H9 (cell line): ENCODE measurements around the gene LSS. TPM values are rescaled to one million over a fixed set of nuclear protein-coding genes. Genes with fewer than 3 reads are reported as not detected.

ENCODE experiments used
- DNase-seq: peaks from one replicate; pipeline ENCODE4 v3.0.0-alpha.2; 2017
- H2AFZ ChIP-seq: one replicate; pipeline ENCODE4 v1.6.1; 2013; ENCODE audit warnings: mild to moderate bottlenecking, low read length, control low read depth, moderate library complexity
- H2AK5ac ChIP-seq: 2 replicates; pipeline ENCODE4 v1.6.1; 2013; ENCODE audit warnings: low read length, control low read depth, mixed read lengths; ENCODE audit not compliant: insufficient read length
- H2BK120ac ChIP-seq: one replicate; pipeline ENCODE4 v1.6.1; 2013; ENCODE audit warnings: low read depth, mild to moderate bottlenecking, low read length, control low read depth, inconsistent platforms; ENCODE audit not compliant: poor library complexity, severe bottlenecking
- H2BK12ac ChIP-seq: 2 replicates; pipeline ENCODE4 v1.6.1; 2013; ENCODE audit warnings: low read length, control low read depth, mixed read lengths, low read depth; ENCODE audit not compliant: insufficient read length
- H2BK15ac ChIP-seq: 2 replicates; pipeline ENCODE4 v1.6.1; 2013; ENCODE audit warnings: low read depth, low read length, control low read depth
- H2BK20ac ChIP-seq: one replicate; pipeline ENCODE4 v1.6.1; 2013; ENCODE audit warnings: low read depth, mild to moderate bottlenecking, low read length, control low read depth, inconsistent platforms; ENCODE audit not compliant: poor library complexity, severe bottlenecking
- H2BK5ac ChIP-seq: 2 replicates; pipeline ENCODE4 v1.6.1; 2013; ENCODE audit warnings: low read length, control low read depth, mixed read lengths; ENCODE audit not compliant: insufficient read length
- H3K14ac ChIP-seq: 2 replicates; pipeline ENCODE4 v1.6.1; 2013; ENCODE audit warnings: low read length, control low read depth; ENCODE audit not compliant: insufficient read depth
- H3K18ac ChIP-seq: 2 replicates; pipeline ENCODE4 v1.6.1; 2013; ENCODE audit warnings: low read depth, mild to moderate bottlenecking, mixed read lengths, low read length, control low read depth; ENCODE audit not compliant: insufficient read length
- H3K23ac ChIP-seq: 2 replicates; pipeline ENCODE4 v1.6.1; 2013; ENCODE audit warnings: low read length, control low read depth, mixed read lengths, low read depth; ENCODE audit not compliant: insufficient read length
- H3K23me2 ChIP-seq: 2 replicates; pipeline ENCODE4 v1.6.1; 2013; ENCODE audit warnings: low read depth, mild to moderate bottlenecking, mixed read lengths, low read length, control low read depth; ENCODE audit not compliant: insufficient read length, poor library complexity, severe bottlenecking
- H3K27ac ChIP-seq: 2 replicates; pipeline ENCODE4 v1.5.1; 2013; ENCODE audit warnings: low read length, control low read depth, mixed read lengths, low read depth; ENCODE audit not compliant: insufficient read length
- H3K27me3 ChIP-seq: 2 replicates; pipeline ENCODE4 v1.6.1; 2013; ENCODE audit warnings: low read length, control low read depth, inconsistent platforms; ENCODE audit not compliant: insufficient read depth
- H3K4ac ChIP-seq: 2 replicates; pipeline ENCODE4 v1.6.1; 2013; ENCODE audit warnings: low read depth, mild to moderate bottlenecking, control low read depth, inconsistent platforms, low read length, moderate library complexity
- H3K4me1 ChIP-seq: 2 replicates; pipeline ENCODE4 v1.6.1; 2013; ENCODE audit warnings: low read length, control low read depth, inconsistent platforms; ENCODE audit not compliant: insufficient read depth
- H3K4me2 ChIP-seq: 2 replicates; pipeline ENCODE4 v1.6.1; 2013; ENCODE audit warnings: low read length, control low read depth, mixed read lengths; ENCODE audit not compliant: insufficient read length, insufficient read depth
- H3K56ac ChIP-seq: 2 replicates; pipeline ENCODE4 v1.6.1; 2013; ENCODE audit warnings: low read depth, mild to moderate bottlenecking, mixed read lengths, low read length, control low read depth; ENCODE audit not compliant: insufficient read length
- H3K79me1 ChIP-seq: 2 replicates; pipeline ENCODE4 v1.6.1; 2013; ENCODE audit warnings: low read depth, mild to moderate bottlenecking, moderate library complexity, low read length, control low read depth, inconsistent platforms; ENCODE audit not compliant: insufficient read depth, poor library complexity, severe bottlenecking
- H3K79me2 ChIP-seq: 2 replicates; pipeline ENCODE4 v1.6.1; 2013; ENCODE audit warnings: low read length, control low read depth, inconsistent platforms; ENCODE audit not compliant: insufficient read depth
- H3K9ac ChIP-seq: 2 replicates; pipeline ENCODE4 v1.6.1; 2013; ENCODE audit warnings: low read length, control low read depth, mixed read lengths; ENCODE audit not compliant: insufficient read length; ENCODE audit errors: extremely low read depth
- H3K9me3 ChIP-seq: one replicate; pipeline ENCODE4 v1.6.1; 2013; ENCODE audit warnings: low read depth, low read length, inconsistent platforms; ENCODE audit not compliant: control insufficient read depth
- H3T11ph ChIP-seq: one replicate; pipeline ENCODE4 v1.6.1; 2013; ENCODE audit warnings: mild to moderate bottlenecking, low read length, control low read depth, inconsistent platforms
- H4K20me1 ChIP-seq: one replicate; pipeline ENCODE4 v1.6.1; 2013; ENCODE audit not compliant: control insufficient read depth, insufficient read length, insufficient read depth
- H4K5ac ChIP-seq: 2 replicates; pipeline ENCODE4 v1.6.1; 2013; ENCODE audit warnings: low read depth, mild to moderate bottlenecking, mixed read lengths, low read length, control low read depth; ENCODE audit not compliant: insufficient read length
- H4K8ac ChIP-seq: replicated peaks from 2 replicates; pipeline ENCODE4 v1.6.1; 2013; ENCODE audit warnings: low read length, control low read depth, mixed read lengths, low read depth; ENCODE audit not compliant: insufficient read length
- H4K91ac ChIP-seq: 2 replicates; pipeline ENCODE4 v1.6.1; 2013; ENCODE audit warnings: low read depth, mild to moderate bottlenecking, moderate library complexity, mixed read lengths, low read length, control low read depth; ENCODE audit not compliant: insufficient read length
- H3K27ac Mint-ChIP-seq, 3 experiments: 2 replicates in 2 of 3; 3 replicates in 1 of 3; pipeline ENCODE4 v1.8.0; 2020 to 2021; ENCODE audit warnings: mixed read lengths in 3 of 3, mild to moderate bottlenecking in 1 of 3, moderate library complexity in 1 of 3
- H3K27me3 Mint-ChIP-seq: 2 replicates; pipeline ENCODE4 v1.8.0; 2021; ENCODE audit warnings: low read depth, mild to moderate bottlenecking, moderate library complexity, mixed read lengths
- H3K36me3 Mint-ChIP-seq, 3 experiments: 2 replicates in 2 of 3; 3 replicates in 1 of 3; pipeline ENCODE4 v1.8.0; 2020 to 2021; ENCODE audit warnings: low read depth in 3 of 3, mixed read lengths in 3 of 3; ENCODE audit not compliant: insufficient read depth in 1 of 3
- H3K4me1 Mint-ChIP-seq, 2 experiments: 2 replicates each; pipeline ENCODE4 v1.8.0; 2020; ENCODE audit warnings: mixed read lengths in 2 of 2
- H3K4me3 Mint-ChIP-seq, 2 experiments: 2 replicates in 1 of 2; 3 replicates in 1 of 2; pipeline ENCODE4 v1.8.0; 2020 to 2021; ENCODE audit warnings: mild to moderate bottlenecking in 2 of 2, mixed read lengths in 2 of 2, moderate library complexity in 1 of 2
- H3K9me3 Mint-ChIP-seq, 2 experiments: 2 replicates in 1 of 2; 3 replicates in 1 of 2; pipeline ENCODE4 v1.8.0; 2020; ENCODE audit warnings: mild to moderate bottlenecking in 2 of 2, mixed read lengths in 2 of 2, moderate library complexity in 1 of 2
- WGBS: extraction: QIAGEN DNeasy Blood & Tissue Kit; methylation state at CpG from one replicate; pipeline ENCODE4 v1.1.7; 2013; ENCODE audit warnings: missing lambda C conversion rate, low lambda C conversion rate, mixed read lengths; ENCODE audit not compliant: insufficient read length; ENCODE audit errors: extremely low coverage; 5-methylcytosine and 5-hydroxymethylcytosine counted together
- total RNA-seq: library from RNA; stranded (reverse); gene quantifications from 2 replicates; pipeline ENCODE4 v1.2.1, GENCODE V29; 2021
- TF ChIP-seq, protein P1 (sequence below): fragments of 200-600 bp; sonication (generic); conservative IDR thresholded peaks from 3 replicates; pipeline ENCODE4 v1.8.0; 2021; ENCODE audit warnings: antibody characterized with exemption, mild to moderate bottlenecking

Gene LSS
- total RNA-seq, 1 experiment from 2014 or later: 69.2 TPM

DNA sequence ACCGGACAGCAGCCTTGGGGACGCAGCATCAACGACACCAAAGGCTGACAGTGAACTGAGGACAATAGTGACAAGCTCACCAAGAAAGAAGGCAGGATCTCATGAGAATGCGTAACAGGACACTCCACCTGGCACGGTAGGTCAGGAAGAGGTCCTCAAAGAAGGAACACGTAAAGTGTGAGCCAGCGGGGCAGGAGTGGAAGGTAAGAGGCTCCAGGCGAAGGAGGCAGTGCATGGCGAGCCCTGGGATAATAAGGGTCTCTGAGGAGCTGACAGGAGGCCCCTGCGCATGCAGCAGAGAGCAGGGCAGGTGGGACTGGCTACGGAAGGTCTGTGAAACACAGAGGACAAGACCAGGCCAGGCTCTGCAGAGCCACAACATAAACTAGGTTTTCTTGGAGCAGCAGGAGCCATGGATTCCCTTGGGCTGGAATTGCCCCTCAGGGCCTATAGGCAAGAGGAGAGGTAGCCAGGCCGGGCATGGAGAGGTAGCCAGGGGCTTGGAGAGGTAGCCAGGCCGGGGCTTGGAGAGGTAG is 8.2 kb downstream of the LSS start:
- no peak overlapping the region for H3T11ph ChIP-seq
- DNase-seq: no peak
- H4K20me1 ChIP-seq: no peaks in the 10 kb centered on the region
- H2BK120ac ChIP-seq: no peak overlapping the region
- H3K18ac ChIP-seq: no peak overlapping the region
- H2AK5ac ChIP-seq: no peak overlapping the region
- no peak overlapping the region for H3K14ac ChIP-seq
- Mint-ChIP-seq H3K4me1 (no peaks in the 10 kb centered on the region), H3K4me3 (no peak overlapping the region), H3K27me3 (no peaks in the 10 kb centered on the region), H3K27ac (peak overlapping the region in 2 of 3 experiments; percentile 34 to 76; a peak in 2 of 7 replicates), H3K9me3 (peaks cover under 1 to 1% of the 10 kb centered on the region in 2 experiments; a peak in 3 of 5 replicates), H3K36me3 (peaks cover 33 to 53% (median 38%) of the 10 kb centered on the region in 3 experiments)
- peaks cover 25% of the 10 kb centered on the region; the same call in 1 of the 2 replicates for H3K79me2 ChIP-seq
- H2BK15ac ChIP-seq: no peak overlapping the region
- peaks cover 4% of the 10 kb centered on the region for H3K79me1 ChIP-seq
- H2BK5ac ChIP-seq: no peak overlapping the region
- no peaks in the 10 kb centered on the region for H3K23me2 ChIP-seq
- H3K9ac ChIP-seq: no peak overlapping the region
- H4K8ac ChIP-seq: no peak overlapping the region
- H4K91ac ChIP-seq: no peak overlapping the region
- no peak overlapping the region for H3K4ac ChIP-seq
- H3K27ac ChIP-seq: no peak overlapping the region
- H3K4me2 ChIP-seq: no peak overlapping the region
- H3K27me3 ChIP-seq: no peaks in the 10 kb centered on the region
- H4K5ac ChIP-seq: no peak overlapping the region
- no peak overlapping the region for H3K56ac ChIP-seq
- no peak overlapping the region for H2AFZ ChIP-seq
- no peak overlapping the region for H3K23ac ChIP-seq
- H3K4me1 ChIP-seq: no peaks in the 10 kb centered on the region
- TF ChIP-seq, protein P1, sequence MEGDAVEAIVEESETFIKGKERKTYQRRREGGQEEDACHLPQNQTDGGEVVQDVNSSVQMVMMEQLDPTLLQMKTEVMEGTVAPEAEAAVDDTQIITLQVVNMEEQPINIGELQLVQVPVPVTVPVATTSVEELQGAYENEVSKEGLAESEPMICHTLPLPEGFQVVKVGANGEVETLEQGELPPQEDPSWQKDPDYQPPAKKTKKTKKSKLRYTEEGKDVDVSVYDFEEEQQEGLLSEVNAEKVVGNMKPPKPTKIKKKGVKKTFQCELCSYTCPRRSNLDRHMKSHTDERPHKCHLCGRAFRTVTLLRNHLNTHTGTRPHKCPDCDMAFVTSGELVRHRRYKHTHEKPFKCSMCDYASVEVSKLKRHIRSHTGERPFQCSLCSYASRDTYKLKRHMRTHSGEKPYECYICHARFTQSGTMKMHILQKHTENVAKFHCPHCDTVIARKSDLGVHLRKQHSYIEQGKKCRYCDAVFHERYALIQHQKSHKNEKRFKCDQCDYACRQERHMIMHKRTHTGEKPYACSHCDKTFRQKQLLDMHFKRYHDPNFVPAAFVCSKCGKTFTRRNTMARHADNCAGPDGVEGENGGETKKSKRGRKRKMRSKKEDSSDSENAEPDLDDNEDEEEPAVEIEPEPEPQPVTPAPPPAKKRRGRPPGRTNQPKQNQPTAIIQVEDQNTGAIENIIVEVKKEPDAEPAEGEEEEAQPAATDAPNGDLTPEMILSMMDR: no peak
- WGBS: no CpG with 5 or more reads among the region's 13 CpGs
- H2BK20ac ChIP-seq: no peak overlapping the region
- H2BK12ac ChIP-seq: no peak overlapping the region
- no peaks in the 10 kb centered on the region for H3K9me3 ChIP-seq
